Kidney glomerular epithelial cell (primary cell): ENCODE data around the gene IGF2R.
"Not testable (repeated sequence)": the region's sequence is repeated elsewhere in the genome, so short reads cannot be mapped to it uniquely, and the experiment has no call there.

Source experiments
- DNase-seq: peaks from one replicate; lab custom pipeline; 2025; lab: John Stamatoyannopoulos, UW

Gene IGF2R

GRCh38 chr6:160095146-160095845 lies 126.4 kb downstream of the IGF2R start:
- no peak for DNase-seq

- DNase-seq = no peak
These were observed 132.7 kb downstream of the IGF2R start for GRCh38 chr6:160101277-160102205.

- no peak for DNase-seq
These were observed 133.5 kb downstream of the IGF2R start for GRCh38 chr6:160102399-160102798.

GRCh38 chr6:160102956-160103824 lies 134.3 kb downstream of the IGF2R start:
- DNase-seq = no peak

DNA sequence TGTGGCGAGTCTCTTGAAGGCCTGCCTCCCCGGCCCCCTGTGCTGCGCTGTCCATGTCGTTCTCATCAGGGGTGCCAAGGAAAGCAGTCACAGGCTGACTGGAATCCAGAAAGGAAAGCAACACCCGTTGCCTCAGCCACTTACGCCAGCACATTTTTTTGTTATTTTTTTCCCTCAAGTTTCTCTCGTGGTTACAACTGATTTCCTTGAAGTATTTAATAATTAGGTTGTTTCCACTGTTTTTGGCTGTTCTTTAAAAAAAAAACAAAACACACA lies 134.9 kb downstream of the IGF2R start:
- DNase-seq = no peak

GRCh38 chr6:160104821-160105517 lies 136.1 kb downstream of the IGF2R start:
- DNase-seq = no peak

DNA sequence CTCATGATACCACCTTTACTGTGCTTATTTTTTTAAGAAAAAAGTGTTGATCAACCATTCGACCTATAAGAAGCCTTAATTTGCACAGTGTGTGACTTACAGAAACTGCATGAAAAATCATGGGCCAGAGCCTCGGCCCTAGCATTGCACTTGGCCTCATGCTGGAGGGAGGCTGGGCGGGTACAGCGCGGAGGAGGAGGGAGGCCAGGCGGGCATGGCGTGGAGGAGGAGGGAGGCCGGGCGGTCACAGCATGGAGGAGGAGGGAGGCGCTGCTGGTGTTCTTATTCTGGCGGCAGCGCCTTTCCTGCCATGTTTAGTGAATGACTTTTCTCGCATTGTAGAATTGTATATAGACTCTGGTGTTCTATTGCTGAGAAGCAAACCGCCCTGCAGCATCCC lies 137.1 kb downstream of the IGF2R start:
- no peak for DNase-seq

DNA sequence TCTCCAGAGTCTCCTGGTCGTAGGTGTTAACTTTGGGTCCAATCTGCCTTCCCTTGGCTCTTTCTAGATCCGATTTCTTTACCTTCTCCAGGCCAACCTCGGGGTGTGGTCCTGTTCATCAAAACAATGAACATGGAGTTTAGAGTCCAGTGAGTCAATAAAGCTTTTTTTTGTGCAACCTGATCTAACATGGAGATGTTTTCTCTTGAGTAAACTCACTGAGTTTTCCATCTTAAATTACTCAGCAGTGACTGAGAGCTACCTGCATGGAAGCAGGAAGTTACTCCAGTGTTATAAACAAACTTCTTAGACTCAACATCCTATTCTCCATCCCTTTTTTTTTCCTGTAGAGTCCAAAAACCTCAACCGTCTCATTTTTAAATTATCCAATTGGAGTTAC lies 137.8 kb downstream of the IGF2R start:
- no peak for DNase-seq

- DNase-seq = no peak
These were observed 139.2 kb downstream of the IGF2R start for GRCh38 chr6:160108077-160108476.

DNA sequence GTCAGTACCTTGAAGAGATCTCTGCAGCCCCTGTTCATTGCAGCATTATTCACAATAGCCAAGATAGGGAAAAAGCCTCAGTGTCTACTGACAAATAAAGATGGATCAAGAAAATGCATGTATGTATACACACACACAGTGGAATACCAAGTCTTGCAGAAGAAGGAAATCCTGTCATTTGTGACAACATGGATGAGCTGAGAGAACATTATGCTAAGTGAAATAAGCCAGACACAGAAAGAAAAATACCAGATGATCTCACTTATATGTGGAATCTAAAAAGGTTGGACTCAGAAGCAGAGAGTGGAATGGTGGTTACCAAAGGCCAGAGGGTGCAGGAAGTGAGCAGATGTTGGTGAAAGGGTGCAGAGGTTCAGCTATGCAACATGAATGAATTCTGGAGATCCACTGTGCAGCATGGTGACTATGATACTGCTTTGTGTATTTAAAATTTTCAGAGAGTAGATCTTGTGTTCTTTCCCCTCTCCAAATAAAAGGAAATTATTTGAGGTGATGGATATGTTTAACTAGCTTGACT lies 141.8 kb downstream of the IGF2R start:
- DNase-seq = no peak

GRCh38 chr6:160111806-160112205 lies 142.9 kb downstream of the IGF2R start:
- no peak for DNase-seq

DNA sequence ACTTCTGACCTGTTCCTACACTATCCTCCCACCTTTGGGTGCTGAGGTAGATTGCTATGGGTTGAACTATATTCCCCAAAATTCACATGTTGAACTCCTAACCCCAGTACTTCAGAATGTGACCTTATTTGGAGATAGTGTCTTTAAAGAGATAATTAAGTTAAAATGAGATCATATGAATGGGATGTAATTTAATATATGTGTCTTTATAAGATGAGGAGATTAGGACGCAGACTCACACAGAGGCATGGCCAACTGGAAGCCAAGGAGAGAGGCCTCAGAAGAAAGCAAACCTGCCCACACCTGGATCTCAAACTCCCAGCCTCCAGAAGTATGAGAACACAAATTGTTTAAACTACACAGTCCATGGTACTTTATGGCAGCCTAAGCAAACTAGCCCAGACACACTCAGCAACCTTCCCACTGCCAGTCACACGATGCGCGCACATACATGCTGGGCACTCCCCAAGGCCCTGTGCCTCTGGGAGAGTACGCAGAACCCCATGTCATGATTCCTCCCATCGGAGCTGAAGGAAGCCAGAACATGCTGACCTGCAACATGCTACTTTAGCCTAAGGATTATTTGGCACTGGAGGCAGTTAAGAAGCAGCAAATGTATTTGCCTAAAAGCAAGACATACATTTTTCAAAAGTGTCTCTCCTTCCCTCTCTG lies 143.9 kb downstream of the IGF2R start:
- no peak for DNase-seq

DNA sequence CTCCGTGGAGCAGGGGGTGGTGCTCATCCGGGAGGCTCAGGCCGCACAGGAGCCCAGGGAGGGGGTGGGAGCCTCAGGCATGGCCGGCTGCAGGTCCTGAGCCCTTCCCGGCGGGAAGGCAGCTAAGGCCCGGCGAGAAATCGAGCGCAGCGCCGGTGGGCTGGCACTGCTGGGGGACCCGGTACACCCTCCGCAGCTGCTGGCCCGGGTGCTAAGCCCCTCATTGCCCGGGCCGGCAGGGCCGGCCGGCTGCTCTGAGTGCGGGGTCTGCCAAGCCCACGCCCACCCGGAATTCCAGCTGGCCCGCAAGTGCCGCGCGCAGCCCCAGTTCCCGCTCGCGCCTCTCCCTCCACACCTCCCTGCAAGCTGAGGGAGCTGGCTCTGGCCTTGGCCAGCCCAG lies 145.7 kb downstream of the IGF2R start:
- DNase-seq = not testable (repeated sequence)

GRCh38 chr6:160115421-160115820 lies 146.5 kb downstream of the IGF2R start:
- no peak for DNase-seq

- no peak for DNase-seq
These were observed 147.5 kb downstream of the IGF2R start for GRCh38 chr6:160116411-160116810.

DNA sequence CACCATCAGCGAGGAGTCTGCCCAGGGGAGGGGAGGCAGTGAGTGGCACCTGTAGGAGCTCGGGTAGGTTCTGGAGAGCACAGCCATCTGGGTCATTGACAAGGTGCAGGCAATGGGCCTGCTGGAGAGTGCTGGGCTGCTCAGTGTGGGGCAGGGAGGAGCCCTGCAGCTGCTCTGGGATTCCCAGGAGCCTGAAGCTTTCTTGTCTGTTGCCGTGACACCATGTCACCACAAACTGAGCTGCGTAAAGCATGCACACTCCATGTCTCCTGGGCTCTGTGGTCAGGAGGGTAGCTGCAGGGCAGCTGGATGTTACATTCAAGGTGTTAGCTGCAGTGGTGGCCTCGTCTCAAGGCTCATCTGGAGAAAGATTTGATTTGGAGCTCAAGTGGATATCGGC lies 148.3 kb downstream of the IGF2R start:
- no peak for DNase-seq

- DNase-seq = no peak
These were observed 149.8 kb downstream of the IGF2R start for GRCh38 chr6:160118620-160119229.

GRCh38 chr6:160120087-160120486 lies 151.2 kb downstream of the IGF2R start:
- DNase-seq = no peak

DNA sequence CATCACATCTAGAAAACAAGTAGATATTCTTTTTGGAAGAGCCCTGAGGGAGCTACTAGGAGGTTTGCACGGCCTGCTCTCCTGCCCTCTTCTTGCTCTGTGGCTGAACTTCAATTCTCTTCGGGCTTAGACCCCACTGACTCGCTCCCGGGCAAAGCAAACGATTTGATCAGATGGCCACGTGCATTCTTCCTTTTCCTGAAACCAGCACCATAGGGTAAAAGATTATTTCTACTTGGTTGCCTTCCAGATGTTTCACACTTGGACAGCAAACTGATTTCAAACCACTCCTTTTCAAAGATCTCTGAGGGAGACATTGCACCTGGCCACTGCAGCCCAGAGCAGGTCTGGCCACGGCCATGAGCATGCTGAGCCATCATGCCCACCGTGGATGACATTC lies 152.7 kb downstream of the IGF2R start, which contains the start of gene SLC22A1:
Gene SLC22A1, plus strand, starts transcription at position 258 of the 400 bp plus-strand sequence. Its CDS starts 121 bp downstream, at position 379.
- no peak for DNase-seq

DNA sequence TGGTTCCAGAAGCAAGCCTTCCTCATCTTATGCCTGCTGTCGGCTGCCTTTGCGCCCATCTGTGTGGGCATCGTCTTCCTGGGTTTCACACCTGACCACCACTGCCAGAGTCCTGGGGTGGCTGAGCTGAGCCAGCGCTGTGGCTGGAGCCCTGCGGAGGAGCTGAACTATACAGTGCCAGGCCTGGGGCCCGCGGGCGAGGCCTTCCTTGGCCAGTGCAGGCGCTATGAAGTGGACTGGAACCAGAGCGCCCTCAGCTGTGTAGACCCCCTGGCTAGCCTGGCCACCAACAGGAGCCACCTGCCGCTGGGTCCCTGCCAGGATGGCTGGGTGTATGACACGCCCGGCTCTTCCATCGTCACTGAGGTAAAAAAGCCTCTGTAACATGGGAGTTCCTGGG lies 153.1 kb downstream of the IGF2R start:
- no peak for DNase-seq

- no peak for DNase-seq
These were observed 153.9 kb downstream of the IGF2R start for GRCh38 chr6:160122744-160123143.
